PC-3 (cell line): Measurements from ENCODE around the gene EPHA2. TPM values are rescaled to one million over a fixed set of nuclear protein-coding genes. Genes with fewer than 3 reads are reported as not detected.

ENCODE experiments used
- ATAC-seq: fragments of 200-7000 bp; cut with Tn5 transposase; 2 replicates; pipeline ENCODE4 v1.9.1; 2020; ENCODE audit warnings: mild to moderate bottlenecking, moderate library complexity
- BruUV-seq: library from RNA; stranded (reverse); fragments of 400-500 nt; replicated peaks from 2 replicates; lab custom pipeline; 2021; lab: Mats Ljungman, UMichigan
- CTCF ChIA-PET: fragments of 300-600 bp; sonication (Branson Sonifier 250); formaldehyde crosslinking; loops from one replicate; lab custom pipeline; 2022; ENCODE audit warnings: antibody characterized with exemption; lab: Charles Lee
- POLR2A ChIA-PET: fragments of 300-600 bp; sonication (Branson Sonifier 250); formaldehyde crosslinking; loops from one replicate; lab custom pipeline; 2022; ENCODE audit warnings: antibody characterized with exemption; ENCODE audit not compliant: unreplicated experiment; lab: Charles Lee
- DNase-seq: peaks from one replicate; pipeline ENCODE4 v3.0.0-alpha.2; 2015
- H2AFZ ChIP-seq: fragments of 300-600 bp; sonication (generic); 2 replicates; pipeline ENCODE4 v1.6.0; 2016; ENCODE audit warnings: antibody characterized with exemption, low read length
- H3F3A ChIP-seq: fragments of 300-600 bp; sonication (generic); one replicate; pipeline ENCODE4 v1.6.0; 2017; ENCODE audit warnings: antibody characterized with exemption, low read length, control low read depth, mild to moderate bottlenecking; ENCODE audit not compliant: unreplicated experiment
- H3K27ac ChIP-seq: fragments of 300-600 bp; sonication (generic); 2 replicates; pipeline ENCODE4 v1.5.1; 2016; ENCODE audit warnings: mild to moderate bottlenecking, low read length
- H3K27me3 ChIP-seq: fragments of 300-600 bp; sonication (generic); 2 replicates; pipeline ENCODE4 v1.6.1; 2016; ENCODE audit warnings: low read length, mixed read lengths
- H3K36me3 ChIP-seq: fragments of 300-600 bp; sonication (generic); 2 replicates; pipeline ENCODE4 v1.6.1; 2016; ENCODE audit warnings: low read depth, mixed run types, low read length, mixed read lengths
- H3K4me1 ChIP-seq: fragments of 300-600 bp; sonication (generic); 2 replicates; pipeline ENCODE4 v1.5.1; 2016; ENCODE audit warnings: low read length; ENCODE audit not compliant: insufficient read depth
- H3K4me2 ChIP-seq: fragments of 300-600 bp; sonication (generic); 2 replicates; pipeline ENCODE4 v1.6.0; 2016; ENCODE audit warnings: low read length
- H3K4me3 ChIP-seq: fragments of 300-600 bp; sonication (generic); 2 replicates; pipeline ENCODE4 v1.5.1; 2016; ENCODE audit warnings: mild to moderate bottlenecking, low read length, mixed read lengths
- H3K79me2 ChIP-seq: fragments of 300-600 bp; sonication (generic); 2 replicates; pipeline ENCODE4 v1.6.1; 2017; ENCODE audit warnings: low read length, mixed read lengths
- H3K9ac ChIP-seq: fragments of 300-600 bp; sonication (generic); 2 replicates; pipeline ENCODE4 v1.6.0; 2016; ENCODE audit warnings: mild to moderate bottlenecking, low read length
- H3K9me2 ChIP-seq: fragments of 300-600 bp; sonication (generic); replicated peaks from 2 replicates; pipeline ENCODE4 v1.6.1; 2016; ENCODE audit warnings: mixed run types, low read length, mixed read lengths
- H3K9me3 ChIP-seq: fragments of 300-600 bp; sonication (generic); 2 replicates; pipeline ENCODE4 v1.6.1; 2016; ENCODE audit warnings: low read length, mixed read lengths
- H4K20me1 ChIP-seq: fragments of 300-600 bp; sonication (generic); 2 replicates; pipeline ENCODE4 v1.6.1; 2016; ENCODE audit warnings: low read length, mixed read lengths
- EZH2 ChIP-seq: fragments of 300-600 bp; sonication (generic); IDR thresholded peaks from one replicate; pipeline ENCODE4 v1.6.1; 2017; ENCODE audit warnings: antibody characterized with exemption, mild to moderate bottlenecking, low read length; ENCODE audit not compliant: unreplicated experiment
- EZH2phosphoT487 ChIP-seq: fragments of 300-600 bp; sonication (generic); IDR thresholded peaks from 2 replicates; pipeline ENCODE4 v1.6.1; 2018; ENCODE audit warnings: mild to moderate bottlenecking, antibody characterized with exemption, low read length, borderline replicate concordance
- intact Hi-C: fragments of 100-400 bp; cut with micrococcal nuclease; formaldehyde crosslinking; loops from 2 replicates; pipeline ENCODE4 v1.9.0; 2023
- total RNA-seq: library from RNA; depleted of rRNA; stranded (reverse); fragments of >200 nt; gene quantifications from 2 replicates; pipeline ENCODE4 v1.2.3, GENCODE V29; 2014
- TF ChIP-seq, protein P1 (sequence below): fragments of 300-600 bp; sonication (generic); conservative IDR thresholded peaks from 2 replicates; pipeline ENCODE4 v1.5.1; 2017; ENCODE audit warnings: antibody characterized with exemption, low read depth, mild to moderate bottlenecking, low read length

EPHA2 gene
- total RNA-seq, 1 experiment from 2014 or later, result 459 TPM

DNA sequence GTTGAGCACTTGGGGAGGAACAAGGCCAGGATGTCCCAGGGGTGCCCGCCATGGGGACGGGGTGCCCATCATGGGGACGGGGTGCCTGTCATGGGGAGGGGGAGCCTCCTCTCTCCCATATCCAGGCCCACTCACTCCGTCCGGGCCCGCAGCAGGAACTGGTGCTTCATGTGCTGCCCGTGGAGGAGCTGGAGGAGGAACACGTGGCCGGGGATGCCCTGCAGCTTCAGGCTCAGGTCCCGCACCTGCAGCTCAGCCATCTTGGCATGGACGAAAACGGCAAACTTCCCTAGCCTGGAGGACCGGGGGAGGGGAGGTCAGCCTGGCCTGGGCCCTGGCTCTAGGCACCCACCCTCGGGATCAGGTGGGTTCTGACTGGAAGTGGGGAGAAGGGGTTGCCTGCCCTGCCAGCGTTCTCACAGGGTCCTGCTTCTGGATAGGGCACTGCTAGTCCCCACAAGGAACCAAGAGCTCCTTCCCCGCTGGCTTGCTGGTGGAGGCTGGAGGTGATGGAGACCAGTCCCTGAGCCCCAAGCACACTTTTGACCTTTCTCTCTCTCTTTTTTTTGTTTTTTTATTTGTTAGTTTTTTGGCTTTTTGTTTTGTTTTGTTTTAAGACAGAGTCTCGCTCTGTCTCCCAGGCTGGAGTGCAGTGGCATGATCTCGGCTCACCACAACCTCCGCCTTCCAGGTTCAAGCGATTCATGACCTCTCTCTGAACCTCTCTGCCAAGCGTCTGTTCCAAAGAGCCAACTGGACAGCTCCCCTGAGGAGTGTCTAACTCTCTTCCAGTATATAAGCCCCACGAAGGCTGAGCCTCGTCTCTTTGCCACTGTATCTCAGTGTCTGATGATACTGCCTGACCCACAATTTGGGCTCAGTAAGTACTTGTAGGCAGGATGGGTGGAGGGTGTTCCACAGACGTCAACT, 46.7 kb upstream of the EPHA2 start:
- H3K9me3 ChIP-seq, result no peaks in the 10 kb centered on the region
- H3K4me1 ChIP-seq, result peaks cover 10% of the 10 kb centered on the region
- H3K9ac ChIP-seq, result no peak overlapping the region
- no peaks in the 10 kb centered on the region for H4K20me1 ChIP-seq
- CTCF ChIA-PET, result no interaction called here
- no peak overlapping the region for H2AFZ ChIP-seq
- no peak overlapping the region for H3K4me3 ChIP-seq
- DNase-seq (no peak), ATAC-seq (no peak)
- no peaks in the 10 kb centered on the region for H3F3A ChIP-seq
- TF ChIP-seq, protein P1, sequence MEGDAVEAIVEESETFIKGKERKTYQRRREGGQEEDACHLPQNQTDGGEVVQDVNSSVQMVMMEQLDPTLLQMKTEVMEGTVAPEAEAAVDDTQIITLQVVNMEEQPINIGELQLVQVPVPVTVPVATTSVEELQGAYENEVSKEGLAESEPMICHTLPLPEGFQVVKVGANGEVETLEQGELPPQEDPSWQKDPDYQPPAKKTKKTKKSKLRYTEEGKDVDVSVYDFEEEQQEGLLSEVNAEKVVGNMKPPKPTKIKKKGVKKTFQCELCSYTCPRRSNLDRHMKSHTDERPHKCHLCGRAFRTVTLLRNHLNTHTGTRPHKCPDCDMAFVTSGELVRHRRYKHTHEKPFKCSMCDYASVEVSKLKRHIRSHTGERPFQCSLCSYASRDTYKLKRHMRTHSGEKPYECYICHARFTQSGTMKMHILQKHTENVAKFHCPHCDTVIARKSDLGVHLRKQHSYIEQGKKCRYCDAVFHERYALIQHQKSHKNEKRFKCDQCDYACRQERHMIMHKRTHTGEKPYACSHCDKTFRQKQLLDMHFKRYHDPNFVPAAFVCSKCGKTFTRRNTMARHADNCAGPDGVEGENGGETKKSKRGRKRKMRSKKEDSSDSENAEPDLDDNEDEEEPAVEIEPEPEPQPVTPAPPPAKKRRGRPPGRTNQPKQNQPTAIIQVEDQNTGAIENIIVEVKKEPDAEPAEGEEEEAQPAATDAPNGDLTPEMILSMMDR, result no peak
- TF ChIP-seq EZH2phosphoT487, result no peak
- H3K36me3 ChIP-seq, result no peaks in the 10 kb centered on the region
- POLR2A ChIA-PET, result no interaction called here
- no peaks in the 10 kb centered on the region for H3K9me2 ChIP-seq
- no peak overlapping the region for H3K27ac ChIP-seq
- no peak overlapping the region for H3K4me2 ChIP-seq
- intact Hi-C loops, result no loop called here
- H3K79me2 ChIP-seq, result peaks cover 6% of the 10 kb centered on the region; the same call in 1 of the 2 replicates
- H3K27me3 ChIP-seq, result no peaks in the 10 kb centered on the region
- no TSS peak for BruUV-seq

DNA sequence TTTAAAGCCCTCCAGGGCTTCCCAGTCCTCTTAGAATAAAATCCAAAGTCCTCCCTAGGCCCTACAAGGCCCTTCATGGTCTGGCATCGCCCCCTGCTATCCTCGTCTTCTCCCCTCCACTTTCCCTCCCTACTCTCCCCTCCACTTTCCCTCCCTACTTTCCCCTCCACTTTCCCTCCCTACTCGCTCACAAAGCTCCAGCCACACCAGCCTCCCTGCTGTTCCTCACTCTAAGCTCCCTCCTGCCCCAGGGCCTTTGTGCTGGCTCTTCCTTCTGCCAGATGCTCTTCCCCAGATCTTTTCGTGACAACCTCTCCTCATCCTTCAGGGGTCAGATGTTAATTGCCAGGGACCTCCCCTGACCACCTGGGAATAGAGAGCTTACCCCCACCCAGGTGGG, 43.8 kb upstream of the EPHA2 start:
- intact Hi-C loops, result no loop called here
- no peaks in the 10 kb centered on the region for H3K9me2 ChIP-seq
- ChIA-PET POLR2A (no interaction called here), CTCF (no interaction called here)
- H3K4me3 ChIP-seq, result no peak overlapping the region
- no peaks in the 10 kb centered on the region for H3F3A ChIP-seq
- H3K9me3 ChIP-seq, result no peaks in the 10 kb centered on the region
- H3K79me2 ChIP-seq, result no peaks in the 10 kb centered on the region
- H3K27ac ChIP-seq, result no peak overlapping the region
- H3K36me3 ChIP-seq, result no peaks in the 10 kb centered on the region
- TF ChIP-seq EZH2 (no peak), EZH2phosphoT487 (no peak)
- TF ChIP-seq, protein P1, result no peak
- no TSS peak for BruUV-seq
- H3K27me3 ChIP-seq, result no peaks in the 10 kb centered on the region
- no peak overlapping the region for H2AFZ ChIP-seq
- no peaks in the 10 kb centered on the region for H3K4me1 ChIP-seq
- no peak overlapping the region for H3K9ac ChIP-seq
- DNase-seq (no peak), ATAC-seq (no peak)
- no peaks in the 10 kb centered on the region for H4K20me1 ChIP-seq
- H3K4me2 ChIP-seq, result no peak overlapping the region

- no peaks in the 10 kb centered on the region for H4K20me1 ChIP-seq
- no peak overlapping the region for H3K4me3 ChIP-seq
- no peaks in the 10 kb centered on the region for H3K9me3 ChIP-seq
- H3K4me2 ChIP-seq, result no peak overlapping the region
- no peaks in the 10 kb centered on the region for H3K79me2 ChIP-seq
- ATAC-seq (no peak), DNase-seq (no peak)
- TF ChIP-seq EZH2phosphoT487 (no peak), EZH2 (no peak)
- TF ChIP-seq, protein P1, result no peak
- H3K9me2 ChIP-seq, result no peaks in the 10 kb centered on the region
- intact Hi-C loops, result no loop called here
- CTCF ChIA-PET, result no interaction called here
- no peak overlapping the region for H3K9ac ChIP-seq
- H2AFZ ChIP-seq, result no peak overlapping the region
- BruUV-seq, result no TSS peak
- H3K27me3 ChIP-seq, result no peaks in the 10 kb centered on the region
- no peaks in the 10 kb centered on the region for H3K36me3 ChIP-seq
- H3K27ac ChIP-seq, result no peak overlapping the region
- no peaks in the 10 kb centered on the region for H3K4me1 ChIP-seq
- POLR2A ChIA-PET, result no interaction called here
- H3F3A ChIP-seq, result no peaks in the 10 kb centered on the region
Measured at GRCh38 chr1:16199157-16199501, 43.3 kb upstream of the EPHA2 start.
